GM12878 (cell line): Measurements from ENCODE around the gene SORCS2. TPM values are rescaled to one million over a fixed set of nuclear protein-coding genes. Genes with fewer than 3 reads are reported as not detected.

Experiments used
- CBFB ChIP-seq: IDR thresholded peaks from 2 replicates; pipeline ENCODE4 v1.6.1; 2016; ENCODE audit warnings: antibody characterized with exemption, low read depth
- HCFC1 ChIP-seq: fragments of 150-350 bp; IDR thresholded peaks from 2 replicates; pipeline ENCODE4 v1.6.1; 2014; ENCODE audit warnings: low read length
- HDAC2 ChIP-seq: fragments of 200-600 bp; sonication (generic); IDR thresholded peaks from 2 replicates; pipeline ENCODE4 v1.6.1; 2017
- MEF2A ChIP-seq: IDR thresholded peaks from 2 replicates; pipeline ENCODE4 v1.6.1; 2011; ENCODE audit warnings: low read depth, mild to moderate bottlenecking, low read length, moderate library complexity; ENCODE audit not compliant: insufficient read depth
- NFYA ChIP-seq: IDR thresholded peaks from 2 replicates; pipeline ENCODE4 v1.6.1; 2011; ENCODE audit warnings: low read depth, mild to moderate bottlenecking, low read length, improper control_type of control experiment, borderline replicate concordance
- RFX5 ChIP-seq: IDR thresholded peaks from 2 replicates; pipeline ENCODE4 v1.6.1; 2011; ENCODE audit warnings: low read depth, low read length, improper control_type of control experiment
- SMAD1 ChIP-seq: fragments of 450-650 bp; IDR thresholded peaks from 2 replicates; pipeline ENCODE4 v1.6.1; 2018; ENCODE audit warnings: mild to moderate bottlenecking, low read depth; ENCODE audit not compliant: partially characterized antibody
- STAT1 ChIP-seq: fragments of 450-650 bp; conservative IDR thresholded peaks from 2 replicates; pipeline ENCODE4 v1.6.1; 2014; ENCODE audit warnings: antibody characterized with exemption, mild to moderate bottlenecking
- polyA plus RNA-seq, 11 experiments: library from polyadenylated mRNA; depleted of rRNA in 4 of 11; unstranded in 6 of 11; stranded (reverse) in 5 of 11; fragments of >200 nt; fragmentation: Nextera tagmentation in 4 of 11; fragmentation: Illumina TruSeq in 1 of 11; extraction: Ambion mirVana in 4 of 11; extraction: Trizol in 1 of 11; gene quantifications; 1 replicate in 1 of 11; 2 replicates in 10 of 11; pipeline versions ENCODE4 v1.2.1 to v1.2.3, GENCODE V29; 2011 to 2016; ENCODE audit warnings: inconsistent platforms in 2 of 11, missing spikeins in 2 of 11, low read depth in 1 of 11
- total RNA-seq, 4 experiments: library from RNA; depleted of rRNA in 3 of 4; stranded (reverse); fragments of >200 nt in 3 of 4; fragmentation: Illumina TruSeq in 1 of 4; extraction: Trizol in 1 of 4; gene quantifications; 2 replicates each; pipeline versions ENCODE4 v1.2.1 to v1.2.3, GENCODE V29; 2013 to 2021
- TF ChIP-seq, protein P1 (sequence below): fragments of 450-650 bp; formaldehyde crosslinking; IDR thresholded peaks from 2 replicates; pipeline ENCODE4 v1.4.0; 2020; ENCODE audit warnings: mild to moderate bottlenecking, moderate library complexity
- TF ChIP-seq, protein P2 (sequence below): fragments of 150-350 bp; IDR thresholded peaks from 2 replicates; pipeline ENCODE4 v1.6.1; 2014; ENCODE audit warnings: mild to moderate bottlenecking, low read depth, low read length

SORCS2 gene
- total and polyA plus RNA-seq, 10 of the 15 experiments (the other 5 are each of a cell fraction or from before 2014, with no cell fraction given), result 0.01 to 0.15 (median 0.05) TPM; not detected in 5

DNA sequence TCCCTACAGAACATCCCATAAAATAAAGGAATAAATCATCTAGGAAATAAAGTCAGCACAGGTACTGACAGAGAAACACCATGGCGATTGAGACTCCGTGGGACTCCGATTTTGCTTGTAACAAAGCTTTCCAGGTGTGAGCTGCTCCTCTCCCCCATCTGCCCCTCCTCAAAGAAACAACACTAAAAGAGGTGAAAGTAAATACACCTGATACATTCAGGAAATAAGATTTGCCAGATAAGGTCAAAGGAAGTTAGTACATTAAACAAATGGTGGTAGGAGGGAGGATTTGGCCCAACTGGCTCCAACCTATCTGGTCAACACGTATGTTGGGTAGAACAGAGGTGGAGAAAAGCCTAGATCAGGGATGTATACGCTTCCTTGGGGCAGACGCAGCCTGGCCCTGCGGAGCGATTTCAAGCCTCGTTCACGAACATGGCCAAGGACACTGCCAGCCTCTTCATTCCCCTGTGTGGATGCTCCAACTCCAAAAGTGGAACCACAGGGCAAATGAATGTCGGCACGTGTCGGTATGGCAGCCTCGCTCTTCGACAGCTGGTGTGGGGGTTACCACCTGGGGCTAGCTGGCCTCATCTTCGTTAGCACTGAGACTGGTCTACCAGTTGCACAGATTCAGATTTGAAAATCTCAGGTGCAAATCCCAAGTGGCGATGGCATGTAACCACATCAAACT, 584.8 kb downstream of the SORCS2 start (continued):
- TF ChIP-seq, protein P1, sequence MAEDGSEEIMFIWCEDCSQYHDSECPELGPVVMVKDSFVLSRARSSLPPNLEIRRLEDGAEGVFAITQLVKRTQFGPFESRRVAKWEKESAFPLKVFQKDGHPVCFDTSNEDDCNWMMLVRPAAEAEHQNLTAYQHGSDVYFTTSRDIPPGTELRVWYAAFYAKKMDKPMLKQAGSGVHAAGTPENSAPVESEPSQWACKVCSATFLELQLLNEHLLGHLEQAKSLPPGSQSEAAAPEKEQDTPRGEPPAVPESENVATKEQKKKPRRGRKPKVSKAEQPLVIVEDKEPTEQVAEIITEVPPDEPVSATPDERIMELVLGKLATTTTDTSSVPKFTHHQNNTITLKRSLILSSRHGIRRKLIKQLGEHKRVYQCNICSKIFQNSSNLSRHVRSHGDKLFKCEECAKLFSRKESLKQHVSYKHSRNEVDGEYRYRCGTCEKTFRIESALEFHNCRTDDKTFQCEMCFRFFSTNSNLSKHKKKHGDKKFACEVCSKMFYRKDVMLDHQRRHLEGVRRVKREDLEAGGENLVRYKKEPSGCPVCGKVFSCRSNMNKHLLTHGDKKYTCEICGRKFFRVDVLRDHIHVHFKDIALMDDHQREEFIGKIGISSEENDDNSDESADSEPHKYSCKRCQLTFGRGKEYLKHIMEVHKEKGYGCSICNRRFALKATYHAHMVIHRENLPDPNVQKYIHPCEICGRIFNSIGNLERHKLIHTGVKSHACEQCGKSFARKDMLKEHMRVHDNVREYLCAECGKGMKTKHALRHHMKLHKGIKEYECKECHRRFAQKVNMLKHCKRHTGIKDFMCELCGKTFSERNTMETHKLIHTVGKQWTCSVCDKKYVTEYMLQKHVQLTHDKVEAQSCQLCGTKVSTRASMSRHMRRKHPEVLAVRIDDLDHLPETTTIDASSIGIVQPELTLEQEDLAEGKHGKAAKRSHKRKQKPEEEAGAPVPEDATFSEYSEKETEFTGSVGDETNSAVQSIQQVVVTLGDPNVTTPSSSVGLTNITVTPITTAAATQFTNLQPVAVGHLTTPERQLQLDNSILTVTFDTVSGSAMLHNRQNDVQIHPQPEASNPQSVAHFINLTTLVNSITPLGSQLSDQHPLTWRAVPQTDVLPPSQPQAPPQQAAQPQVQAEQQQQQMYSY (CRISPR knock-in tag), result no peak
- TF ChIP-seq, protein P2, sequence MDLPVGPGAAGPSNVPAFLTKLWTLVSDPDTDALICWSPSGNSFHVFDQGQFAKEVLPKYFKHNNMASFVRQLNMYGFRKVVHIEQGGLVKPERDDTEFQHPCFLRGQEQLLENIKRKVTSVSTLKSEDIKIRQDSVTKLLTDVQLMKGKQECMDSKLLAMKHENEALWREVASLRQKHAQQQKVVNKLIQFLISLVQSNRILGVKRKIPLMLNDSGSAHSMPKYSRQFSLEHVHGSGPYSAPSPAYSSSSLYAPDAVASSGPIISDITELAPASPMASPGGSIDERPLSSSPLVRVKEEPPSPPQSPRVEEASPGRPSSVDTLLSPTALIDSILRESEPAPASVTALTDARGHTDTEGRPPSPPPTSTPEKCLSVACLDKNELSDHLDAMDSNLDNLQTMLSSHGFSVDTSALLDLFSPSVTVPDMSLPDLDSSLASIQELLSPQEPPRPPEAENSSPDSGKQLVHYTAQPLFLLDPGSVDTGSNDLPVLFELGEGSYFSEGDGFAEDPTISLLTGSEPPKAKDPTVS, result no peak
- TF ChIP-seq NFYA (no peak), SMAD1 (no peak), HDAC2 (no peak), CBFB (no peak), HCFC1 (no peak), MEF2A (no peak), RFX5 (no peak), STAT1 (no peak)
